Fibroblast of lung (primary cell): ENCODE data around the gene CAPN13.

Experiments
- EZH2 ChIP-seq: IDR thresholded peaks from 2 replicates; pipeline ENCODE4 v1.5.1; 2012; ENCODE audit warnings: low read length, control low read depth, mild to moderate bottlenecking; ENCODE audit errors: missing control alignments
- TF ChIP-seq, protein P1 (sequence below), 2 donors: IDR thresholded peaks in 1 of 2; conservative IDR thresholded peaks in 1 of 2; 1 replicate in 1 of 2; 2 replicates in 1 of 2; pipeline ENCODE4 v1.5.1; 2011 to 2012; ENCODE audit warnings: low read length in 2 of 2, control low read depth in 1 of 2, inconsistent platforms in 1 of 2, low read depth in 1 of 2, mild to moderate bottlenecking in 1 of 2

DNA sequence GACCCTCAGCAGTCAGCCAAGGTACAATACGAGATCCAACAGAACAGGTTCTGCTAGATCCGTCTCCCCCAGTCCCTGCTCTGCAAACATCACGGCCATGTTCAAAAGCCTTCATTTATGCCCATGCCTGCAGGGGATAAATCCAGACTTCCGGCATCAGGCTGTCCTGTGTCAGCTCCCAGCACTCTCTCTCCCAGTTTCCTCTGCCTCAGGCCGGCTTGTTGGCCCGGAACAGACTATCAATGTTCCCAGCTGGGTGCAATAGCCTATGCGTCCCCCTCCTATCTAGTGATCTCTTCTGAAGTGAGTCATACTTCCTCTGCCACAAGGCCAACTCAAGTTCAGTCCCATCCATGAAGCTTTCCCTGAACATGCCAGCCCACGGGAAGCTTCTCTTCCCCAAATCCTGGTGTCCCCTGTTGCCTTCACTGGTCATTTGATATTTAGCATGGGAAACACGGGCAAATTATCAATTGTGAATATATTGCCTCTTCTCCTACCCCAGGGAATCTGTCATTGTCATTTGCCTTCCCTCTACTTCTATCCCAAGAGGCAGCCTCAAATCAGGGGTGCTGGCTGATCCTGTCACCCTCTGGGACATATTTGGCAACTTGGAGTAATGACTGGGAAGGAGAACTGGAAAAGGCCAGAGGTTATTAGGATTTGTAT, 51.1 kb downstream of the CAPN13 start:
- TF ChIP-seq, protein P1, sequence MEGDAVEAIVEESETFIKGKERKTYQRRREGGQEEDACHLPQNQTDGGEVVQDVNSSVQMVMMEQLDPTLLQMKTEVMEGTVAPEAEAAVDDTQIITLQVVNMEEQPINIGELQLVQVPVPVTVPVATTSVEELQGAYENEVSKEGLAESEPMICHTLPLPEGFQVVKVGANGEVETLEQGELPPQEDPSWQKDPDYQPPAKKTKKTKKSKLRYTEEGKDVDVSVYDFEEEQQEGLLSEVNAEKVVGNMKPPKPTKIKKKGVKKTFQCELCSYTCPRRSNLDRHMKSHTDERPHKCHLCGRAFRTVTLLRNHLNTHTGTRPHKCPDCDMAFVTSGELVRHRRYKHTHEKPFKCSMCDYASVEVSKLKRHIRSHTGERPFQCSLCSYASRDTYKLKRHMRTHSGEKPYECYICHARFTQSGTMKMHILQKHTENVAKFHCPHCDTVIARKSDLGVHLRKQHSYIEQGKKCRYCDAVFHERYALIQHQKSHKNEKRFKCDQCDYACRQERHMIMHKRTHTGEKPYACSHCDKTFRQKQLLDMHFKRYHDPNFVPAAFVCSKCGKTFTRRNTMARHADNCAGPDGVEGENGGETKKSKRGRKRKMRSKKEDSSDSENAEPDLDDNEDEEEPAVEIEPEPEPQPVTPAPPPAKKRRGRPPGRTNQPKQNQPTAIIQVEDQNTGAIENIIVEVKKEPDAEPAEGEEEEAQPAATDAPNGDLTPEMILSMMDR (conservative IDR thresholded peaks at IDR 0.05 in 1 of 2, IDR thresholded peaks at IDR 0.05 in 1 of 2; ENCODE audit: low read depth in 1 of 2, low read length in 2 of 2) = no peak
- TF ChIP-seq EZH2 = no peak
